SH-SY5Y (cell line): Measurements from ENCODE around the gene UNC13B.

Experiments used
- GATA2 ChIP-seq: IDR thresholded peaks from 2 replicates; pipeline ENCODE4 v1.6.1; 2011; ENCODE audit warnings: mild to moderate bottlenecking, low read depth, low read length
- GATA3 ChIP-seq: IDR thresholded peaks from 2 replicates; pipeline ENCODE4 v1.6.1; 2011; ENCODE audit warnings: low read depth, mild to moderate bottlenecking, low read length, moderate library complexity

DNA sequence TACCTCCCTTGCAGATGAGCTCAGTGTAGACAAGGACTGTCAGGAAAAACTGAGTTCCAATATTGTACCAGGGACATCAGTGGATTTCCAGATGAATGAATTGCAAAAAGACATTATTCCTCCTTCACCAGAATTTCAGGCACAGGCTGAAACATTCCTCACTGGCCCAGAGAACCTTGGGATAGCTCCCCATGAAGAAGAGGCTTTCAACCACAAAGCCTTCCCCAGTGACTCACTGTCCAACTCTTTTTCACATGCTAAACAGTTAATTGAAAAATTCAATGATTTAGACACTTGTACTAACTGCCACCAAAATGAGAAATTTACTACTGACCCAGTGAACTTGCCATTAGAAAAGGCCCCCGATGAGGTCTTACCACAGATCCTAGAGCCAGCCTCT is 144.5 kb downstream of the UNC13B start:
- TF ChIP-seq GATA3, result no peak
- TF ChIP-seq GATA2, result no peak
